Fibroblast of skin of abdomen (primary cell): Measurements from ENCODE around the gene ALCAM.
"Not testable (repeated sequence)": the region's sequence is repeated elsewhere in the genome, so short reads cannot be mapped to it uniquely, and the experiment has no call there.

Experiments
- DNase-seq: peaks from one replicate; pipeline ENCODE4 v3.0.0-alpha.2; 2013

The ALCAM gene

DNA sequence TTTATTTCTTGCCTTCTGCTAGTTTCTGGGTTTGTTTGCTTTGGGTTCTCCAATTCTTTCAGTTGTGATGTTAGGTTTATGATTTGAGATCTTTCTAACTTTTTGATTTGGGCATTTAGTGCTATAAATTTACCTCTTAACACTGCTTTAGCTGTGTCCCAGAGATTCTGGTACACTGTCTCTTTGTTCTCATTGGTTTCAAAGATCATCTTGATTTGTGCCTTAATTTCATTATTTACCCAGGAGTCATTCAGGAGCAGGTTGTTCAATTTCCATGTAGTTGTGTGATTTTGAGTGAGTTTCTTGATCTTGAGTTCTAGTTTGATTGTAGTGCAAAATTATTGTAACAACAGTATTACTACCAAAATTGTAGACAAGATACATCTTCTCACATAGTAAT, 25.9 kb downstream of the ALCAM start:
- not testable (repeated sequence) for DNase-seq

DNA sequence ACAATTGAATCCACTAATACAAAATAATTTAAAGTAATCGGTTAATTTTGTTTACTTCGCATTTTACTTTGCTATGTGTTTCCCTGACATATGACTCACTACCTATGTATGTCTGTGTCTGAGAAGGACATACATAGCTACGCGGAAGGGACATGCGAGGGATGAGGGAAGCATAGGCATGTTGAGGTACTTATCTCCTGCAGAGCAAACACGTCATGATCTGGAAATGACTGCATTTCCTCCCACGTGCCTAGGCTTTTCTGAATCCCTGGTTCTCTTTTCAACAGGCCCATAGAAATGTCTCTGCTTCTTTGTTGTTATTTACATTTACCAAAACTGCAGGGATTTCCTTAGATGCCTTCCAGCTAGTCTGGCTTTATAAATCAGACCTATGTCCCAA, 27.5 kb downstream of the ALCAM start:
- peak; percentile 33 for DNase-seq

DNA sequence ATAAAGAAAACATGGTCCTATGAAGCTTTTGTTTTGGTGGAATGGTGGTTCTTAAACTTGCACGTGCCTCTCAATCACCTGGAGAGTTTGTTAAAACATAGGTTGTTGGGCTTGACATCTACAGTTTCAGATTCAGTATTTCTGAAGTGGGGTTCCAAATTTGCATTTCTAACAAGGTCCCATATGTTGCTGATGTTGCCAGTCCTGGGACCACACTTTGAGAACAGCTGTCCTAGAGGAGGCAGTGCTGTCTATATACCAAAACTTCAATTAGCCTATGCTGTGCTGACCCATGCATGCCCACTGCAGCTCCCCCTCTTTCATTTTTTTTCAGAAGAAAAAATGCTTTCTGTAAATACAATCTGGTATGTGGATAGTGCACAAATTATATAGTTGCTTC, 31.3 kb downstream of the ALCAM start:
- no peak for DNase-seq

DNA sequence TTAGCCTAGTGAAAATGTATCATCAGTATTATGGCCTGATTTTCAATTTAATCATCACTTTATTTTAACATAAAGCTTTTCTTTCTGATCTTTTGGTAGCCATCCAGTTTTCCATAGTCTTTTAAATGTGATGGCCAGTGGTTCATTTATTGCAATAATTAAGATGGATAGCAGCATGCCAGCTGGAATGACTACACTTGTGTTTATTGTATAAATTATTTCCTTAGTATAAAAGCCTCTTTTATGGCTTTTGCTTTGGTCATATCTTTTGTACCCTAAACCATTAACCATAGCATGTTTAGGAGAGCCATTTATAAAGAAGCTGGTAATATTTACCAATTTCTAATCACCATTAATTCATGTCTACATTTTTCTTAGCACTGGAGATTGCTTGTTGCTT, 31.7 kb downstream of the ALCAM start:
- DNase-seq, result no peak

DNA sequence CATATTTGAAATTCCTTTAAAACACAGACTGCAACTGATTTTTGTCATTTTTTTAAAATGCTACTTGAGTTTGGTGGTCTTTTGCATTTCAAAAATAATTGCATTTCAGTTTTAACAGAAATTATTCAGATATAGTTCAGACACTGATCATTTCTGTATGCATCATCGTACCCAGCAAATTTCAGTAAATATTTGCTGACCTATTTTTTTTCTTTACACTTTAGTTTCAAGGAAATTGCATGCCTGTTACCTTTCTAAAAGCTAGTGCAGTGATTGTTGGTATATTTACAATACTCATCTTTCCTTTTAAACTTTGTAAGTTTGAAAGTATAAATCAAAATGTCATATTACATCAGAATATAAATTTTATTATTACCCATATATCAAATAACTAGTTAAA, 32.4 kb downstream of the ALCAM start:
- no peak for DNase-seq

DNA sequence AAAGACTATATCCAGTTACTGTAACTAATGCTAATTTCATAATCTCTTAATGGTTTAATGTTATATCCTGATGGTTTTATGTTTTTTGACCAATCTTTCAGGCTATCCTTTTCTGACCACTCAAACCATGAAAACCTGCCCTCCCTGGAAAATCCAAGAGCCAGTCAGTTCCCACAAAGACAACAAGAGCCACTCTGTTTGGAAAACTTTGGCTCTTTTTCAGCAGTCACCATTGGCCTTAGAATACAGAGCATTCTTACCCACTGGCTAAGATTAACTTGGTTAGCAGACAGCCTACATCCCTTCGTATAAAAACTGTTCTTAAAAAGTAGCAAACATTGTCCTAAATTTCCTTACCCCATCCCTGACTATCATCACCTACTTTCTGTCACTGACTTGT, 32.9 kb downstream of the ALCAM start:
- no peak for DNase-seq

DNA sequence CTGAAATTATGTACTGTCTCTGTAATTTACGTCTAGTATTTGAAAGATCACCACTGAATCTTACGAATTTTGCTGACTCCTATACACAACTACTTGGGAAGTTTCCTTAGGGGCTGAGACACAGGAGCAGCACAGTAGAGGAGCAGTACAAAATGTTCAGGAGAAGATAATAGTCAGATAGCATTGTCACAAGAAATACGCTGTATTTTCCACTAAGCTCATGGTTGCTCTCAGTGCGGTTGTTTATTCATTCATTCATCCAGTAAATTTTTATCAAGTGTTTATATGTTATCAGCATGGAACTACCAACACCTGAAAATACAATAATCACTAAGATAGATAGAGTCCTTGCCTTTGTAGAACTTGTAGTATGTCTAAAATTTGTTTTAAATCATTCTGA, 34.5 kb downstream of the ALCAM start:
- DNase-seq, result no peak

DNA sequence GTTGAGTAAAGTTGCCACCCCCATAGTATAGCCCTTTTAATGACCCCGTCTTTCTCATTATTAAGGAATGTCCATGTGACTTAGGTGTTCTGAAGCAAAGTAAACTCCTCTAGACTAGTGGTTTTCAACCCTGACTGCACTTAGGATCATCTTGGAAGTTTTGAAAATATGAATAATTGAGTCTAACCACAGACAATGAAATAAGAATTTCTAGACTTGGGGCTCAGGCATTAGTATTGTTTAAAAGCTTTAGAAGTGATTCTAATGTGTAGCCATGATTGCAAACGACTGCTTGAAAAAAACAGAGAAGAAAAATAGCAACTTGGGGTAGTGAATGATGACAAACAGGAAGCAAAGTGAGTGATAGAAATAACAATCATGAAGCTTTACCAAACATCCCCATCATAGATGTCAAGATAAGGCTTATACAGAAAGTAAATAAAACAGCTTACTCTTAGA, 35.0 kb downstream of the ALCAM start:
- DNase-seq, result peak; percentile 41

DNA sequence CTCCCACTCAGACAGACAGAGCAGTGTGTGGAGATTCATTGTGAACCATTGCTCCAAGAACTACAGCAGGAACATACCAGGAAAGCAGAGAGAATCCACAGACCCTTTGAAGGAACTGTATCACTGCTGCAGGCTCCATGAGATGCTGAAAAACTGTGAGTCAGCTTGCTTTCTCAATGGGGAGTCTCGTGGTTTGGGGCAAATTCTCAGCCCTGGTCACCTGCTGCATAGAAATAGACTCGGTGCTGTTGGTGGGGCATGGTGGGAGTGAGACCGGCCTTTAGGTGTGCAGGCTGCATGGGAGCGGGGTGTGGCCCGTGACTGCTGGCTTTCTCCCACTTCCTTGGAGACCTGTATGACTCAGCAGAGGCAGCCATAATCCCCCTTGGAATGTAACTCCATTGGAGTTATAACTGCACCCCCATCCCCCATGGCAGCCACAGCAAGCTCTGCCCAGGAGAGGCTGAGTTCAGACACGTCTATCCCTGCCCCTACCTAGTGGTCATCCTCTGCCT, 35.6 kb downstream of the ALCAM start:
- peak; percentile 48 for DNase-seq

DNA sequence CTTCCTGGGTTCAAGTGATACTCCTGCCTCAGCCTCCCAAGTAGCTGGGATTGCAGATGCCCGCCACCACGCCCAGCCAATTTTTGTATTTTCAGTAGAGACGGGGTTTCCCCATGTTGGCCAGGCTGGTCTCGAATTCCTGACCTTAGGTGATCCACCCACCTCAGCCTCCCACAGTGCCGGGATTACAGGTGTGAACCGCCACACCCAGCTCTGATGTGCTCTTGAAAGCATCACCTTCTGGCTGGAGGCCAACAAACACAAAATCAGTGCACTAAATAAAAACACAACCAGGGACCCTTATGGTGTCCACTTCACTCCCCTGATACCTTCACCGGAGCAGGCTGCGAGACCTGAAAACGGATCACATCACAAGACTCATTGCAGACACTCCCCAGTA, 36.3 kb downstream of the ALCAM start:
- DNase-seq, result not testable (repeated sequence)

DNA sequence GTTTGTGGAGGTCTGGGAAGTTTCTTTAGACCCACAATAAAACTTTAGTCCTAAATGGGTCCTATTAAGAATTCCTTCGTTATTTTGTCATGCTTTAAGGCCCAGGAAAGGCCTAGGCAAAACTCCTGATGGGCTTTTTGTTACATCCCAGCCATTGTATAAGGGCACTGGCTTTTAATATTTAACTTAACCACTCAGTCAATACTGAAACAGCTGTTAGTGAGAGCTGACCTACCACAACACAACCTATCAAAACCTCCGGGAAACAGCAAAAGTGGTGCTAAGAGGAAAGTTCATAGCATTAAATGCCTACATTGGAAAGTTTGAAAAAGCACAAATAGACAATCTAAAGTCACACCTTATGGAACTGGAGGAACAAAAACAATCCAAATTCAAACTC, 39.6 kb downstream of the ALCAM start:
- no peak for DNase-seq

DNA sequence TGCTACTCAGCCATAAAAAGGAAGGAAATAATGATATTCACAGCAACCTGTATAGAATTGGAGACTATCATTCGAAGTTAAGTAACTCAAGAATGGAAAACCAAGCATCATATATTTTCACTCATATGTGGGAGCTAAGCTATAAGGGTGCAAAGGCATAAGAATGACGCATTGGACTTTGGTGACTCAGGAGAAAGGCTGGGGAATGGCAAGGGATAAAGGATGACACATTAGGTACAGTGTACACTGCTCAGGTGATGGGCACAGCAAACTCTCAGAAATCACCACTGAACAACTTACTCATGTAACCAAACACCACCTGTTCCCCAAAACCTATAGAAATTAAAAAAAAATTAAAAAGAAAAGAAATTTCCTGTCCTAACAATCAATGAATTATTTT, 42.7 kb downstream of the ALCAM start:
- no peak for DNase-seq

DNA sequence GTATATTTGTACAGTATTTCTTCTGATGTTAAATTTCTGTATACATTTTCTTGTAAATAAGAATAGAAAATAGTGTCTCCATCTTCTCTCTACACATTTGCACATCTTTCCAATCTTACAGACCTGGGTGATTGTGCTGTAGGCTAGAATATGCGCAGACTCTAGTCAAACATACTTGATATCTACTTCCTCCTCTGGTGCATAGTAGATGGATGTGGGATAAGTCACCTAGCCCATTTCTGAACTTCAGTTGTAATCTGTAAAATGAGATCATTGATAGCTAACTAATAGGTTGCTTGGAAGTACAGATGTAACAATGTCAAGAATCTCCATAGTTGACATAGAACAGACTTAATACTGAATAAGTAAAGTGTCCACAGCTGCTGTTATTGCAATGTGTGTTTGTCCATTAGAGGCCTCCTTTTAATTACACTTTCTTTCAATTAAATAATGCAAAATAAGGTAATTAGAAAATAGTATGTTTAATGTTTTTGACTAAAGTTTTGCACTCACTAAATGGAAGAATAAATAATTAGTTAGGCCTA, 46.7 kb downstream of the ALCAM start:
- DNase-seq, result no peak

DNA sequence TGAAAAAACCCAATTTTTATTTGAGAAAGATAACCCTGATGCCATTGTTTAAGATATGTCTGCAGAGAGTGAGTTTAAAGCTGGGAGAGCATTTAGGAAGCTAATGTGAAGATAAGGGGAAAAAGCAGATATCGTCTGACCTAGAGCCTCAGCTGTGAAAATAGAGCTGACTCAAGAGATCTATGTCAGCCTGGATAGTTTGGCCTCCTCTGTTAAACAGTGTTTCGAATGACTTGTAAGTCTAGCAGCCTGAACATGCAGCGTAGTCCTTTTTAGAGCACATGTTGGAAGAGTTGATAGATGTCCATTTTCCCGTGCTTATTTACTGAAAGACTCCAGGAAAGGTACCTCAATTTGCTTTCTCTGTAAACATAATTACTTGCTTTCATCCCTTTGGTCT, 48.1 kb downstream of the ALCAM start:
- peak; percentile 18 for DNase-seq

DNA sequence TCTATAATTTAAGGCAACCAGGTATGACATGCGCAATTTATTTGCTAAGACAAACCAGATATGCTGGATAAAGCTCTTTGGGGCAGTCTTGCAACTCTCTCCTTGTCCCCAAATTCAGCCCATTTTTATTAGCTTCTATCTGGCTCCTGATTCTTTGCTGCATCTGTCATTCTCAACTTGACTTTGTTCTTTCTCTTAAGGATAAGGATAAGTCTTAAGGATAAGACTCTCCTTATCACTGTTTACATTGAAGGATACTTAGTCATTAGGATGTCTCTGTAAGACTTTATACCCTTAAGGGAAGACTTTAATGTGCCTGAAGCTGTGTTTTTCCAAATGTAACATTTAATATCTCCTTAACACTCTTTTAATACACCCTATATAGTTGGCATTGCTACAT, 49.2 kb downstream of the ALCAM start:
- DNase-seq, result no peak

DNA sequence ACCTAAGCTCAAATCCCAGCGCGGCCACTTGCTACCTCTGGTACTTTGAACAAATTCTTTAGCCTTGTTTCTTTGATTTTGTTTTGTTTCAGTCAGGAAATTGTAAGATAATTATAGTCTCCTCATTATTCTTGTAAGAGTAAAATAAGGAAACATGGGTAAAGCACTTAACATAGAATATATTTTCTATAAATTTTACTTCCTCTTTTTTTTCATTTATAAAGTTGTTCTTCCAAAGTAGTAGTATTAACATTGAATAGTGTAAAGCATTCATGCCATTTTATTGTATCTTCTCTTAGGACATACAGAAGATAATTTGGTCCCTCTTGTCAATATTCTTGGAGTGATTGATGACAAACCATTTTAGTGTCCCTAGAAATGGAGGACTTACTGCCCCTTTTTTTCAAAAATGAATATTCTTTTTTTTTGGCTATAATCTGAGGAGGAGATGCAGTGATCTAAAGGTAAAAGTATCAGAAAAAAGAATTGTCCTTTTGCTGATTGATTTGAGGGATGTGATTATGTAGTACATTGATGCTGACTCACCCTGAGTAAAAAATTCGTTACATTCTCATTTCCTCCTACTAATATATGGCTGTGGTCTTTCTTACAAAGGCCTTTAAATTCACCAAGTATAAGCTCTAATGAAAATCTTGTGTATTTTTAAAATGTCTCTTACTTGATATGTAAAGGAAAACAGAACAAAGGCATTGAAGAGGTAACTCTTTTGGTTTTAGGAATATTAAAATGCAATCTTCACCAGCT, 51.0 kb downstream of the ALCAM start:
- peak; percentile 50 for DNase-seq

DNA sequence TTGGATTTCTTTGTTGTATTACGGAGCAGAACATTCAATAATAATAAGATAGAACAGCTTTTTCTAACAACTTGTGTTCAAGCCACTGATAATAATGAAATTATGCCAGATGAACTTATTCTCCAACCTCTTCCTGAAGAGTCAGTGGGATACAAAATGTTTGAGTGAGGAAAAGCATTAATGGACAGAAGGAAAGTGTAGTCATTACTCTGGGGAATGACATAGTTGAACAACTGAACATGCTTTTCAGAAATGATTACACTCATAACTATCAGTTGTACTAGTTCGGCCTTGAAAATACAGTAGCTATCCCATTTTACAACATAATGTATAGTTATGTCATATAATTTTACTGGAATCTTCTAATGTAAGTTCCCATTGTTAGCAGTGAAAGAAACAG, 55.9 kb downstream of the ALCAM start:
- no peak for DNase-seq

DNA sequence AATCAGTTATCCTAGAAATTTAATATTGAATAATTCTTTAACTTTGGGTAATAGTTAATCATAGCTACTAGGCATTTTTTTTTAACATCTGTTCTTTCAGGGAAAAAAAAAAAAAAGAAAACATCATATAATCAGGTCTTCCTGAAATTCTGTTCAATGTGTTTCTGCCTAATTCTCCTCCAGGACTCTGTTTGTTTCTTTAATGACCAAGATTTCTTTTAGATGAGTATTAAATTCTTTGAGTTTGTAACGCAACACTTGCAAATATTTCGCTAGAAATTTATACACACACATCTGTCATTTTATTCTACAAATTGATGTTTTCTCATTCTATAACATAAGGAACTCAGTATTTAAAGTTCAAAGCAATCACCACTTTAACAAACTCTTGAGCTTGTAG, 56.7 kb downstream of the ALCAM start:
- peak; percentile 18 for DNase-seq

DNA sequence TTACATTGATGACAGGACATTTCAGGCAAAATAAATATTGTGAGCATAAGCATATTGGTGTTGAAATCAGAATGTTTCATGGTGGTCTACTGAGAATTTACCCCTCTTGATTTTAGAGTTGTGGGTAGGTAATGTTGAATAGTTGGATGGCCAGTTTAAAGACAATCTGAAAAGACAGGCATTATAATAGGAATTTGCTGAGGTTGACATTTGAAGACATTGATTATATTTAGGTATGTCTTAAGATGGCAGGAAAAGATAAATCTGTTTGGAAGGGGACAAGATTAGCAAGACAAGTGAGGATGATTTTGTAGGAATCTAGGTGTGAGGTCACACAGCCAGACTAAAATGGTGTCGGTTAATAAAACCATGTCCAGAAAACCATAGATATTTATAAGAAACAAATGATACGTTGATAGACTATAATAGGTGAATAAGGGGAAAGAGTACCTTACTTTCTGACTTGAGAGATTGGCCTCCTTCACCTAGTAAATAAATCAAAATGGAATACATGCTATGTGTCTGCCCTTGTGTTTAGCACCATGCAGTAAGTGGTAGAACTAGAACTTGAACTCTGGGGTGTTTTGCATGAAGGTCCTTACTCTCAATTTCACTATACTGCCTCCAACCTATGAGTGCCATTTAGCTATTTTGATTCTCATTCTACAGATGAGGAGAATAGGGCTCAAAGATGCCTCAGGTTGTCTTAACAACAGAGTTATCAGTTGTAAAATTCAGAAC, 57.9 kb downstream of the ALCAM start:
- DNase-seq, result no peak

DNA sequence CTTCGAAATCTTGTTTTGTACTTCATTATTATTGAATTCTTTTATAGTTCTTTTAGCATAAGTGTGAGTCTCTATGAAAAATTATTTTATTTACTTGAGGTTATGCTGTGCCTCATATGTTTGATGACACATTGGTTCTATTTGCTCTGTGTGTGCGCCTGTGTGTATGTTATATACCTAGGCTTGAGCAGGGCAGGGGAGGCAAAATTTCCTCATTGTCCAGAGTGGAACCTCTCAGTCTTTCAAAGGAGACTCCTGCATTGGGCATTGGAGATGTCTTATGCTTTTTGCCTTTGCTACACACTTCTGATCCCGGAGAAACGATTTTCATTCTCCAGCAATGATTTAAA, 58.4 kb downstream of the ALCAM start:
- DNase-seq, result no peak

DNA sequence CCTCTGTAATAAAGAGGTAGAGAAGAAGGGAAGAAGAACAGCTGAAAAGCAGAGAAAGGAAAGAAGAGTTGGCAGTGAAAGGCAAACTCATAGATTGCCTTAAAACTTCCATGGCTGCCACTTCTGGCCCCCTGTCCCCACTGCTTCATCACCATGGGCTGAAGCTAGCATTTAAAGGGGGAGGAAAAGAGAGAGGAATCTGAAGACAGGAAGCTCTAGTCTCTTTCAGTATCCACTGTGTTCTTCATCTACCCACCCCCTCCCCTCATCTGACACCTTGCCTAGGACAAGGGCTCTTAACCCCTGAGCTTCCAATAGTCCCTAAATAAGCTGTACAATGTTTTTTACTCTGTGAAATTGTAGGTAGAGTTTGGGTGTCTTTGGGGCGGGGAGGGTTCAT, 60.6 kb downstream of the ALCAM start:
- DNase-seq, result no peak

DNA sequence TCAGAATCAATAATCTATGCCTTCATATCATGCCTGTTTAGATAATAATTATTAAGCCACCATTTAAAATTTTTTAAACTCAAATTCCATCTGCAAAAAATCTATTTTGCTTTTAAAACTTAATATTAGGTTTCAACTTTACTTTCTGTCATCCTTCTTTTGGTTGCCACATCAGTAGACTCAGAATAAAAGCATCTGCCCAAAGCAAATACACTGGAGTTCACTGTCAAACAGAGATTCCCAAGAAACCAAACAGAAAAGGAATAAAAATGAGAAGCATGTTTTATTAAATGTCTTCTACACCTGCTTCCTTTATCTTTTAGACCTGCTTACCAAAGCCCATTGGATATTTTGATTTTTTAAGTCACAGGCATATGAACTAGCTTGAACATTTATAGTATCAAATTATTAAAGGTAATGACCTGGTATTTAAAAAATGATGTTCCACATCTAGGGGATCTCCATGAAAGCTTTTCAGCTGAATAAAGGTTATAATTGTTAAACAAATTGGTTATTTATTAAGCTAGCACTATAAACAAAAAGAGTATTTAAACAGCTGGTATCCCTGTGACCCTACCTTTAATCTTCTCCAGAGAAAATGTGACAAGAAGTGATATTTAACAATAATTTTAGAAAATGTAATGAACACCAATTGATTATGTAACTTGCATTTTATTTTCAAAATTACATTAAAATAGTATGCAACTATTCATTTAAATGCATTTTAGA, 62.5 kb downstream of the ALCAM start:
- DNase-seq, result no peak

DNA sequence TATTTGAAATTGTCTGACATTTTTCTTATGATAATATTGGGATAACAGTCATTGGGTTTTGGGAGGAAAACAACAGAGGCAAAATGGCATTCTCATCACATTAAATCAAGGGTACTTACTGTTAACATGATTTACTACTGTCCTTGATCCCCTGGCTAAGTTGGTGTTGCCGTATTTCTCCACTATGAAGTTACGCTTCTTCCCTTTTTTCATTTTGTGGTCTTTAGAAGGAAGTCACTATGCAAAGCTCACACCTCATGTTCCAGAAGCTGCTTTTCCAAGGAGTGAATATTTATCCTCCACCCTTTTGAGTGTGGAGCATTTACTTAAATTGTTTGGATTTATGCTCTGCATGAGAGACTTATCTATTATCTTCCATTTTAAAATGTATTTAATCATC, 63.7 kb downstream of the ALCAM start:
- no peak for DNase-seq
